DMS153 treated with DMSO at 0.1 percent for 48 hours (cell line): ENCODE data around the gene MPND.

ENCODE experiments used
- DNase-seq: peaks from one replicate; lab custom pipeline; 2025; ENCODE audit not compliant: unreplicated experiment; lab: John Stamatoyannopoulos, UW

The MPND gene

DNA sequence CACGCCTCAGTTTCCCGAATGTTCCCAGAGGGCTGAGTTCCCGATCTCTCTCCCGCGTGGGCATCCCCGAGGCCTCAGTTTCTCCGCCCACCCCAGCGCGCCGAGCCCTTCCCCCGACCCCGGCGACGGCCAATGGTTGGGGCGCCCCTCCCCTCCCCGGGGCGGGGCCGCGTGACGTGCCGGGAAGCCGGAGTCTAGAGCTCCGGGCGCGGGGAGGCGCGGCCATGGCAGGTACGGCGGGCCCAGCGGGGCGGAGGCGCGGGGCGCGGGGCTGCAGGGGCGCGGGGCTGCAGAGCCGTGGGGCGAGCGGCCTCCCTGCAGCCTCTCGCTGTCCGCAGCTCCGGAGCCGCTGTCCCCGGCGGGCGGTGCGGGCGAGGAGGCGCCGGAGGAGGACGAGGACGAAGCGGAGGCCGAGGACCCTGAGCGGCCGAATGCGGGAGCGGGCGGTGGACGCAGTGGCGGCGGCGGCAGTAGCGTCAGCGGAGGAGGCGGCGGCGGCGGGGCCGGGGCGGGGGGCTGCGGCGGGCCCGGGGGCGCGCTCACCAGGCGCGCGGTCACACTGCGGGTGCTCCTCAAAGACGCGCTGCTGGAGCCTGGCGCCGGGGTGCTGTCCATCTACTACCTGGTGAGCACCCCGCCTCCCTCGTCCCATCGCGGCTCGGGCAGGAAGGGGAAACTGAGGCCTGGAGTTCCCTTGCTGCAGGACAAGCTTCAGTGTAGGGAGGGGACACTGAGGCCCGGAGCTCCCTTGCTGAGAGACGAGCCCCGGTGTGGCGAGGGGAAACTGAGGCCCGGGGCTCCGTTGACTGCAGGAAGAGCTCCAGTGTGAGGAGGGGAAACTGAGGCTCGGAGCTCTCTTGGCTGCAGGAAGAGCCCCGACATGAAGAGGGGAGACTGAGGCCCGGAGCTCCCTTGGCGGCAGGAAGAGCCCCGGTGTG, at the start of gene MPND:
TSS of gene MPND (plus strand) at position 193 of the 938 bp plus-strand sequence. CDS start at position 225, 32 bp downstream.
- peak; percentile 39 for DNase-seq

DNA sequence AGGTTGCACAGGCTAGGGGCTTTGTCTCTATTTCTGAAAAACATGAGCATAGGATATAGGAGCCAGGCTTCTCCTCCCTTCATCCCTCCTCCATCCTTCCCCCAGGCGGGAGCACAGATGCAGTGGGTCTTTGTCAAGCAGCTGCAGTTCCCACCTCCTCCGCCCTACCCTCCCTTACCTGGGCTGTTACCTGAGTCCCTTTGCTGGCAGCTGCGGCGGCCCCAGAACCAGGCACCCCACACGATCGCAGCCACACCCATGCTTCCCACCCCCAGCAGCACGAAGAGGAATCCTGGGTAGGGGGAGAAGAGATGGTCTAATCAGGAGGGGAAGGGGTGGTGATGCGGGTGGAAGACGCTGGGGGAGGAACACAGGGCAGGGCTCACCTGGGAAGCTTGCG, 49.0 kb upstream of the MPND start:
- no peak for DNase-seq

- no peak for DNase-seq
Observed at GRCh38 chr19:4295972-4296771, 47.2 kb upstream of the MPND start.

- no peak for DNase-seq
Observed at GRCh38 chr19:4297901-4298809, 45.2 kb upstream of the MPND start.

DNA sequence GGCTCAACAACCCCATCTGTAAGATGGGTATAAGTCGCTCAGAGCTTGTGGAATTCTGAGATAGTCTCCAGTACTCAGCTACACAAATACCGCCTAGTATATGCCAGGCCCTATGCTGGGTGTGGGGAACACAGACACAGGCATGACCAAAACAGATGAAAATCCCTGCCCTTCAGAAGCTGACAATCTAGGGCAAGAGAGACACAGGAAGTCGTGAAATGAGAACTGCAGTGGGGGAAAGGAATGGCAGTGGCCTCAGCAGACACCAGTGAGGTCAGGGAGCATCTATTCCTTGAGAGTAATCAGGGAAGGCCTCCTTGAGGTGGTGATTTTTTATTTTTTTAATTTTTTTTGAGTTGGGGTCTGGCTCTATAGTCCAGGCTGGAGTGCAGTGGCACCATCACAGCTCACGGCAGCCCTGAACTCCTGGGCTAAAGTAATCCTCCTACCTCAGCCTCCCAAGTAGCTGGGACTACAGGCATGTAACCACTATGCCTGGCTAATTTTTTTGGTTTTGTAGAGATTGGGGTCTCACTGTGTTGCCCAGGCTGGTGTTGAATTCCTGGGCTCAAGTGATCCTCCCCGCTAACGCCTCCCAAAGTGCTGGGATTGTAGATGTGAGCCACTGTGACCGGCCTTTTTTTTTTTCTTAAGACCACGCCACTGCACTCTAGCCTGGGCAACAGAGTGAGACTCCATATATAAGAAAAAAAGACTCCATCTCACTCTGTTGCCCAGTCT, 44.4 kb upstream of the MPND start:
- no peak for DNase-seq

- DNase-seq = no peak
Observed at GRCh38 chr19:4300589-4300988, 42.8 kb upstream of the MPND start.

DNA sequence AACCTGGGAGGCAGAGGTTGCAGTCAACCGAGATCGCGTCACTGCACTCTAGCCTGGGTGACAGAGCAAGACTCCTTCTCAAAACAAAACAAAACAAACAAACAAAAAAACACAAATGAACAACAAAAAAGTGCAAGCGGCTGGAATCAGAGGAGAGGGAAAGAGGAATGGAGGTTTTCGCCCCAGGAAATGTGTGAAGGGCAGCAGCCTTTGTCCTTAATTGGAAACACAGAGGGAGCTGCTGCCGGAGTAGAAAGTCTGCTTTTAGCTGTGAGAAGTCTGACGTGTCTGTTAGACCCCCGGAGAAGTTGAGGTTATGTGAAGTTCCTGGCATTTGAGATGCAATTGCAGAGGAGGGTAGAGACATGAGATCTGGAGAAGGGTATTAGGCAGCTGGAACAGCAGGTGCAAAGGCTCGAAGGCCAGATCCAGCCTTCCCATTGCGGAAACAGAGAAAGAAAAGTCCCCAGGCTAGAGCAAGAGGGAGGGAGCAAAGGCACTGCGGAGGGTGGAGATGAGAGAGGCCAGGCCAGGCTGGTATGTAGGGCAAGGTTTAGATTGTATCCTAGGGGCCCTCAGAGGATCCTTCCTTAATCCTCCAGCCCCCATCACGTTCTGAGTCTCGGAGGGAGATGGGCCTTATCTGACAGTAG, 41.6 kb upstream of the MPND start:
- DNase-seq = no peak

GRCh38 chr19:4302243-4302640, 41.1 kb upstream of the MPND start, which contains the start of gene TMIGD2:
Gene TMIGD2, minus strand, starts transcription at chr19:4302389. Its CDS starts 4 bp downstream, at chr19:4302385.
- no peak for DNase-seq

DNA sequence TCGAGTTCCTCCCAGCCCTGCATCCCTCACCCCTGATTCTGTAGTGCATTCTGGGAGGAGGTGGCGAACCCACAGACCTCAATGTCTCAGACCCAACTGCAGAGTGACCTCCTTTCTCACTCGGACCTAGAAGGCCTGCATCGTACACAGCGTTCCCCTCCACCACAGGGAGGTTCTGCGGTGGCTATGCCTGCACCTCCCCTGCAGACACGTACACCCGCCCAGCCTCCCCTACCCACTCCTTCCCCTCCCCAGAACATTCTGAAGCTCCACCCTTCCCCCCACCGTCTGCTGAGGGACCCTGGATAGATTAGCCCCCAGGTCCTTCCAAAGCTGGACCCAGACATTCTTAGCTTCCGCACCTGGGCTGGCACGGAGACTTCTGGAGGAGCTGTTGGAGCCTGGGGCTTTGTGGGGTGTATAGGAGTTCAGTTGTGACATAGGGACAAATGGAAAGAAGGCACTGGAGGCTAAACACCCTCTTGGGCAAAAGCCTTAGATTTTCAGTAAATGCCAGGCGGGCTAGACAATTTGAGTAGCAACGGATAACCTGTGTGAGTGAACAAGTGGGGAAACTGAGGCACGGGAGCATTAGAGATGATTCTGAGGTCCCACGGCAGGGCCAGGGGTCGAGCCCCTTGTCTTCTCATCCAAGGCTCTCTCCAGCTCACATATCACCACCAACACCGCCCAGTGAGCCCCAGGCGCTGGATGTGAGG, 39.4 kb upstream of the MPND start:
- no peak for DNase-seq

DNA sequence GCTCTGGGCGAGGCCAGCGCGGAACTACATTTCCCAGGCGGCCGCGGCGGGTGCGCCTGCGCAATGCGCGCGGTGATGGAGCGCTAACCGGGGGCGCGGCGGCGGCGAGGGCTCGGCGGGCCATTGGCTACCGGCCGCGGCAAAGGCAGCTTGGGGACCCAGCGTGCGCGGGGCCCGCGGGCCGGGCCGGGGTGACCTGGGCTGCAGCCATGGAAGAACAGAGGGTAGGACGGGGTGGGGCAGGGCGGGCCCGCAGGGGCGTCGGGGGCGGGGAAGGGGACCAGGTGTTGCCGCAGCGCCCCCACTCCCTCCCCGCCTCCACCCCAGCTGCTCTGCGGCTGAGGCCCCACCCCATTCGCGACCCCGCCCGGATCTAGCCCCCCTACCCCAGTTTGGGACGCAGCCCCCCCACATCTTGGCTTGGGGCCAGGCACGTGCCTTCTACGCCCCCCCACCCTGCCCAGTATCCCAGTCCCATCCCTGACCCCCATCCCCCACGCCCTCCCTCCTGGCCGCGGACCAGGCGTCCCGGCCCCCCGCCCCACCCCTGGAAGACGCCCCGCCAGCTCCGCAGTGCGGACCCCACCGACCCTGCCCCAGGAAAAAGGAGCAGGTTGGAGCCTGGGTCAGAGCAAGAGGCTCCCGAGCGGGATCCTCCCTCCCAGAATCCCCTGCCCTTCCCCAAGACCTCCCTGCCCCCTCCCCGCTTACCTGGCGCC, 38.7 kb upstream of the MPND start, which contains the start of gene FSD1:
TSS of gene FSD1 (plus strand) at position 61 of the 719 bp plus-strand sequence. CDS start at position 210, 149 bp downstream.
- DNase-seq = peak; percentile 18

GRCh38 chr19:4305257-4305612, 38.1 kb upstream of the MPND start:
- no peak for DNase-seq

GRCh38 chr19:4305659-4306058, 37.7 kb upstream of the MPND start:
- DNase-seq = no peak

DNA sequence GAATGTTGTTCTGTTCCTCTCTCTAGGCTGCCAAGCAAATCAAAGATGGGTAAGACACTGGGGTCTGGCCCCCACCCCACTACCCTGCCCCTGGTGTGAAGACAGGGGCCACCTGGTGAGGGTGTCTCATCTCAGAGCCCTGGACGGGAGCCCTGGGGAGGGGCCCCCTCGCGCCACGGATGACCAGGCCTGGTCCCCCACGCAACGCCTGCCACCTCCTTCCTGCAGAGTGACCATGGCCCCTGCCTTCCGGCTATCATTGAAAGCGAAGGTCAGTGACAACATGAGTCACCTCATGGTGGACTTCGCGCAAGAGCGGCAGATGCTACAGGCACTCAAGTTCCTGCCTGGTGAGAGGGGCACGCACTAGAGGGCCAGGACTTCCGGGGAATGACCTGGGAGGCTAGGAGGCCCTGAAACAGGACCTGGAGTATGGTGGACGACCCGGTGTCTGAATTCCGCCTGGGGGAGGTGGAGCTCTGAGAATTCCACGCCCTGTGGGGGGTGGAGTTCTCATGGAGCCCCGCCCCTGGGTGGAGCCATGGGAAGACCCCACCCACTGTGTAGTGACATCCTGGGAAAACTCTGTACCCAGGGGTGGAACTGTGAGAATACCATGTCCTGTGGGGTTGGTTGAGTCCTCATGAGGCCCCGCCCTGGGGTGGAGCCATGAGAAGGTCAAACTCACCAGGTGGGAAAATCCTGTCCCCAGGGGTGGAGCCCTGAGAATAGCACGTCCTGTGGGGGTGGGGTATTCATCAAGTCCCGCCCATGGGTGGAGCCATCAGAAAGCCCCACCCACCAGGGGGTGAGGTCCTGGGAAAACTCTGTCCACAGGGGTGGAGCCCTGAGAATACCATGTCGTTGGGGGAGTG, 32.9 kb upstream of the MPND start:
- DNase-seq = no peak

GRCh38 chr19:4313847-4314490, 29.4 kb upstream of the MPND start:
- no peak for DNase-seq

DNA sequence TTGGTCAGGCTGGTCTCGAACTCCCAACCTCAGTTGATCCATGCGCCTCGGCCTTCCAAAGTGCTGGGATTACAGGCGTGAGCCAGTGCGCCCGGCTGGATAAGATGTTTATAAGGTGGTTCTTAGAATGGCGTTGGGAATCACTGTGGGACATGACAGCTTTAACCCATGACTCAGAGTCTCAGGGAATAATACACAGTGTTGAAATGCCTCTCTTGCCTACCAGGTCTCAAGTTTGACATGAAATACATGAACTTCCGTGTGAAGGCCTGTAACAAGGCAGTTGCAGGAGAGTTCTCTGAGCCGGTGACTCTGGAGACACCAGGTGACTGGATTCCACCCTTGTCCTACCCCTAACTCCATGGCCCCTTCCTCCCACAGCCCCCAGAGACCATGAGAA, 26.4 kb upstream of the MPND start:
- DNase-seq = no peak

GRCh38 chr19:4318460-4318859, 24.9 kb upstream of the MPND start:
- no peak for DNase-seq
